H1 (cell line): ENCODE measurements around the gene RNF6.

Source experiments
- ATF3 ChIP-seq: IDR thresholded peaks from 2 replicates; pipeline ENCODE4 v1.6.1; 2011; ENCODE audit warnings: low read depth, mild to moderate bottlenecking, low read length; ENCODE audit not compliant: insufficient read depth
- BRCA1 ChIP-seq: IDR thresholded peaks from 2 replicates; pipeline ENCODE4 v1.6.1; 2012; ENCODE audit warnings: low read depth, low read length, improper control_type of control experiment
- CBX5 ChIP-seq: fragments of 300-800, 300-1000 bp; sonication (generic); IDR thresholded peaks from 2 replicates; pipeline ENCODE4 v1.7.1; 2016; ENCODE audit warnings: antibody characterized with exemption, low read length, low read depth
- CTCF ChIP-seq, 3 experiments: IDR thresholded peaks; 1 replicate in 2 of 3; 2 replicates in 1 of 3; pipeline versions ENCODE4 v1.5.1 to v1.6.1; 2011; ENCODE audit warnings: low read length in 3 of 3, mild to moderate bottlenecking in 3 of 3, inconsistent platforms in 2 of 3, low read depth in 1 of 3, moderate library complexity in 1 of 3; ENCODE audit not compliant: insufficient read depth in 1 of 3; ENCODE audit errors: control extremely low read depth in 1 of 3
- EP300 ChIP-seq, 2 experiments: IDR thresholded peaks; 1 replicate in 1 of 2; 2 replicates in 1 of 2; pipeline ENCODE4 v1.6.1; 2011 to 2012; ENCODE audit warnings: low read depth in 2 of 2, low read length in 2 of 2, mild to moderate bottlenecking in 2 of 2, borderline replicate concordance in 1 of 2, inconsistent platforms in 1 of 2, moderate library complexity in 1 of 2
- GABPA ChIP-seq: IDR thresholded peaks from 2 replicates; pipeline ENCODE4 v1.6.1; 2011; ENCODE audit warnings: mild to moderate bottlenecking, low read length, moderate library complexity, borderline replicate concordance; ENCODE audit not compliant: insufficient read depth
- POLR2A ChIP-seq, 2 experiments: IDR thresholded peaks; 1 replicate in 1 of 2; 2 replicates in 1 of 2; pipeline ENCODE4 v1.6.1; 2011; ENCODE audit warnings: low read depth in 2 of 2, low read length in 2 of 2, mild to moderate bottlenecking in 2 of 2; ENCODE audit errors: control extremely low read depth in 1 of 2
- POLR2AphosphoS5 ChIP-seq: IDR thresholded peaks from 2 replicates; pipeline ENCODE4 v1.6.1; 2011; ENCODE audit warnings: low read depth, low read length
- RFX5 ChIP-seq: IDR thresholded peaks from 2 replicates; pipeline ENCODE4 v1.6.1; 2011; ENCODE audit warnings: low read depth, low read length, improper control_type of control experiment, borderline replicate concordance
- SP1 ChIP-seq: IDR thresholded peaks from 2 replicates; pipeline ENCODE4 v1.6.1; 2011; ENCODE audit warnings: low read depth, low read length
- TAF1 ChIP-seq: IDR thresholded peaks from 2 replicates; pipeline ENCODE4 v1.6.1; 2011; ENCODE audit warnings: mild to moderate bottlenecking, low read depth, low read length
- TCF12 ChIP-seq: IDR thresholded peaks from 2 replicates; pipeline ENCODE4 v1.6.1; 2011; ENCODE audit warnings: low read depth, mild to moderate bottlenecking, low read length
- YY1 ChIP-seq: IDR thresholded peaks from 2 replicates; pipeline ENCODE4 v1.6.1; 2011; ENCODE audit warnings: low read depth, mild to moderate bottlenecking, low read length
- TF ChIP-seq, protein P1 (sequence below): IDR thresholded peaks from 2 replicates; pipeline ENCODE4 v1.6.1; 2011; ENCODE audit warnings: low read length, improper control_type of control experiment

- TF ChIP-seq YY1 (no peak), CTCF (IDR thresholded peaks at IDR 0.05; ENCODE audit: control extremely low read depth in 1 of 3, insufficient read depth in 1 of 3, low read depth in 1 of 3, low read length in 3 of 3) (no peak), TAF1 (no peak), CBX5 (no peak), EP300 (IDR thresholded peaks at IDR 0.05; ENCODE audit: borderline replicate concordance in 1 of 2, low read depth in 2 of 2, low read length in 2 of 2) (no peak), GABPA (no peak), TCF12 (no peak), ATF3 (no peak), BRCA1 (no peak), RFX5 (no peak), SP1 (no peak), POLR2AphosphoS5 (no peak), POLR2A (IDR thresholded peaks at IDR 0.05; ENCODE audit: control extremely low read depth in 1 of 2, low read depth in 2 of 2, low read length in 2 of 2) (no peak)
- TF ChIP-seq, protein P1, sequence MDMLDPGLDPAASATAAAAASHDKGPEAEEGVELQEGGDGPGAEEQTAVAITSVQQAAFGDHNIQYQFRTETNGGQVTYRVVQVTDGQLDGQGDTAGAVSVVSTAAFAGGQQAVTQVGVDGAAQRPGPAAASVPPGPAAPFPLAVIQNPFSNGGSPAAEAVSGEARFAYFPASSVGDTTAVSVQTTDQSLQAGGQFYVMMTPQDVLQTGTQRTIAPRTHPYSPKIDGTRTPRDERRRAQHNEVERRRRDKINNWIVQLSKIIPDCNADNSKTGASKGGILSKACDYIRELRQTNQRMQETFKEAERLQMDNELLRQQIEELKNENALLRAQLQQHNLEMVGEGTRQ, result no peak
Observed at GRCh38 chr13:26200811-26201210, 21.3 kb downstream of the RNF6 start.
